Endodermal cell (in vitro differentiated cells): Measurements from ENCODE around the gene SULT1E1. TPM values are rescaled to one million over a fixed set of nuclear protein-coding genes. Genes with fewer than 3 reads are reported as not detected.

Source experiments
- DNase-seq: peaks from one replicate; pipeline ENCODE4 v3.0.0-alpha.2; 2017
- H3K27ac ChIP-seq: 2 replicates; pipeline ENCODE4 v1.5.1; 2013; ENCODE audit warnings: mild to moderate bottlenecking, low read depth, low read length, moderate library complexity
- H3K27me3 ChIP-seq: 2 replicates; pipeline ENCODE4 v1.6.1; 2013; ENCODE audit warnings: mild to moderate bottlenecking, low read length, moderate library complexity; ENCODE audit not compliant: insufficient read depth, control insufficient read depth, poor library complexity, severe bottlenecking
- H3K36me3 ChIP-seq: 2 replicates; pipeline ENCODE4 v1.7.0; 2013; ENCODE audit warnings: mild to moderate bottlenecking, low read length, moderate library complexity; ENCODE audit not compliant: control insufficient read depth, insufficient read depth
- H3K4me1 ChIP-seq: one replicate; pipeline ENCODE4 v1.7.0; 2013; ENCODE audit warnings: low read length; ENCODE audit not compliant: control insufficient read depth, insufficient read depth
- H3K4me3 ChIP-seq: 2 replicates; pipeline ENCODE4 v1.5.1; 2013; ENCODE audit warnings: mild to moderate bottlenecking, low read length, moderate library complexity
- H3K9ac ChIP-seq: 2 replicates; pipeline ENCODE4 v1.6.1; 2013; ENCODE audit warnings: mild to moderate bottlenecking, low read length, moderate library complexity; ENCODE audit not compliant: poor library complexity, severe bottlenecking; ENCODE audit errors: extremely low read depth
- H3K9me3 ChIP-seq: 2 replicates; pipeline ENCODE4 v1.6.1; 2013; ENCODE audit warnings: mild to moderate bottlenecking, low read length, moderate library complexity; ENCODE audit not compliant: control insufficient read depth
- H3K27ac Mint-ChIP-seq: 2 replicates; pipeline ENCODE4 v1.8.0; 2020; ENCODE audit warnings: mixed read lengths
- H3K27me3 Mint-ChIP-seq: 2 replicates; pipeline ENCODE4 v1.8.0; 2021; ENCODE audit warnings: mild to moderate bottlenecking, mixed read lengths; ENCODE audit not compliant: insufficient read depth
- H3K36me3 Mint-ChIP-seq: 2 replicates; pipeline ENCODE4 v1.8.0; 2020; ENCODE audit warnings: low read depth, mixed read lengths
- H3K4me1 Mint-ChIP-seq: 2 replicates; pipeline ENCODE4 v1.8.0; 2020; ENCODE audit warnings: mixed read lengths
- H3K4me3 Mint-ChIP-seq: 2 replicates; pipeline ENCODE4 v1.8.0; 2020; ENCODE audit warnings: mild to moderate bottlenecking, moderate library complexity, mixed read lengths
- H3K9me3 Mint-ChIP-seq: 2 replicates; pipeline ENCODE4 v1.8.0; 2020; ENCODE audit warnings: mild to moderate bottlenecking, mixed read lengths
- WGBS, 2 experiments: methylation state at CpG; one replicate each; pipeline versions ENCODE4 v1.1.5 to v1.1.7; 2013; ENCODE audit warnings: missing lambda C conversion rate in 2 of 2, mixed read lengths in 1 of 2; ENCODE audit not compliant: insufficient coverage in 1 of 2, insufficient read length in 1 of 2; 5-methylcytosine and 5-hydroxymethylcytosine counted together
- total RNA-seq, 2 donors: library from RNA; stranded (reverse); fragmentation: NEBNext Ultra II Directional in 1 of 2; extraction: Animal tissue kit (Norgen Biotek cat#: 25700) in 1 of 2; gene quantifications; 2 replicates in 1 of 2; 3 replicates in 1 of 2; pipeline ENCODE4 v1.2.1, GENCODE V29; 2021
- TF ChIP-seq, protein P1 (sequence below): fragments of 200-600 bp; sonication (generic); conservative IDR thresholded peaks from 2 replicates; pipeline ENCODE4 v1.5.0; 2021; ENCODE audit warnings: antibody characterized with exemption, mild to moderate bottlenecking

The SULT1E1 gene
- total RNA-seq, 2 donors from 2014 or later, result not detected

DNA sequence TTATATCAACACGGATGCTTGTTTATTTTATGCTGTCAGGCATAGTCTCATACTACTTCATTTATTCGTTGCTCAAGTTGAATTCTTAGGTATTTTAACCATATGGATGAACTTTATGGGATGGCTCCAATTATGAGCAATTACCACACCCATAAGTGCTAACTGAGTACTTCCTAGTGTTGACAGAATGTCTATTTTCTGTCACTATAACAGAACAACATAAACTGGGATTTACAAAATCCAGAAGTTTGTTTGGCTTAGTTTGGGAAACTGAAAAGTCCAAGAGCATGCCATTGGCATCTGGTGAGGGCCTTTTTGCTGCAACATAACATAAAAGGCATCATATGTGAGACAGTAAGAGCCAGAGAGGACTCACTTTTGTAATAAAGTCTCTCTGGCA lies 21.0 kb downstream of the SULT1E1 start:
- WGBS, 2 experiments, result 90% methylated on average over 2 of the region's 2 CpGs; no CpG with 5 or more reads in 1 of the 2 experiments
- Mint-ChIP-seq H3K9me3 (no peaks in the 10 kb centered on the region), H3K4me1 (no peaks in the 10 kb centered on the region), H3K36me3 (no peaks in the 10 kb centered on the region), H3K27me3 (no peaks in the 10 kb centered on the region), H3K27ac (no peak overlapping the region), H3K4me3 (no peak overlapping the region)
- Histone ChIP-seq H3K4me3 (no peak overlapping the region), H3K27me3 (no peaks in the 10 kb centered on the region), H3K9ac (no peak overlapping the region), H3K9me3 (no peaks in the 10 kb centered on the region), H3K4me1 (no peaks in the 10 kb centered on the region), H3K27ac (no peak overlapping the region), H3K36me3 (no peaks in the 10 kb centered on the region)
- no peak for DNase-seq
- TF ChIP-seq, protein P1, sequence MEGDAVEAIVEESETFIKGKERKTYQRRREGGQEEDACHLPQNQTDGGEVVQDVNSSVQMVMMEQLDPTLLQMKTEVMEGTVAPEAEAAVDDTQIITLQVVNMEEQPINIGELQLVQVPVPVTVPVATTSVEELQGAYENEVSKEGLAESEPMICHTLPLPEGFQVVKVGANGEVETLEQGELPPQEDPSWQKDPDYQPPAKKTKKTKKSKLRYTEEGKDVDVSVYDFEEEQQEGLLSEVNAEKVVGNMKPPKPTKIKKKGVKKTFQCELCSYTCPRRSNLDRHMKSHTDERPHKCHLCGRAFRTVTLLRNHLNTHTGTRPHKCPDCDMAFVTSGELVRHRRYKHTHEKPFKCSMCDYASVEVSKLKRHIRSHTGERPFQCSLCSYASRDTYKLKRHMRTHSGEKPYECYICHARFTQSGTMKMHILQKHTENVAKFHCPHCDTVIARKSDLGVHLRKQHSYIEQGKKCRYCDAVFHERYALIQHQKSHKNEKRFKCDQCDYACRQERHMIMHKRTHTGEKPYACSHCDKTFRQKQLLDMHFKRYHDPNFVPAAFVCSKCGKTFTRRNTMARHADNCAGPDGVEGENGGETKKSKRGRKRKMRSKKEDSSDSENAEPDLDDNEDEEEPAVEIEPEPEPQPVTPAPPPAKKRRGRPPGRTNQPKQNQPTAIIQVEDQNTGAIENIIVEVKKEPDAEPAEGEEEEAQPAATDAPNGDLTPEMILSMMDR, result no peak

DNA sequence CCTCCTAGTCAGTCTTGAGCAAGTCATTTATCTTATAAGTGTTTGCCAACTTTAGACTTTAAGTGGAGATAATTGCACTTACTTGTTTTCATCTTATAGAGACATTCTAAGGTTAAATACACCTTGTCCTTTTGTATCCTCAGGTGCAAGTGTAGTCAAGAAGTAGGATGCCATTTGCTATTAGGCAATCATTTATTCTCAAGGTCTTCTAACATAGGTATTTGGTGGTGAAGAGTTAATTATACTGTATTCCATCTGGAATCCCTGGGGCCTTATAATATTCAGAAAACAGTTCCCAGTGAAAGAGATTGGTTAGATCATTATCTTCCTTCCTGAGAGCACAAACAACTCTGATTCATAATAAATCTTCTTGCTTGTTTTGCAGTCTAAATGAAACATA lies 23.7 kb downstream of the SULT1E1 start:
- Histone ChIP-seq H3K9ac (no peak overlapping the region), H3K36me3 (no peaks in the 10 kb centered on the region), H3K4me3 (no peak overlapping the region), H3K27ac (no peak overlapping the region), H3K4me1 (peaks cover 17% of the 10 kb centered on the region), H3K9me3 (no peaks in the 10 kb centered on the region), H3K27me3 (no peaks in the 10 kb centered on the region)
- Mint-ChIP-seq H3K27me3 (no peaks in the 10 kb centered on the region), H3K4me3 (no peak overlapping the region), H3K27ac (no peak overlapping the region), H3K4me1 (peaks cover 15% of the 10 kb centered on the region), H3K36me3 (no peaks in the 10 kb centered on the region), H3K9me3 (no peaks in the 10 kb centered on the region)
- no peak for DNase-seq
- TF ChIP-seq, protein P1, result no peak

DNA sequence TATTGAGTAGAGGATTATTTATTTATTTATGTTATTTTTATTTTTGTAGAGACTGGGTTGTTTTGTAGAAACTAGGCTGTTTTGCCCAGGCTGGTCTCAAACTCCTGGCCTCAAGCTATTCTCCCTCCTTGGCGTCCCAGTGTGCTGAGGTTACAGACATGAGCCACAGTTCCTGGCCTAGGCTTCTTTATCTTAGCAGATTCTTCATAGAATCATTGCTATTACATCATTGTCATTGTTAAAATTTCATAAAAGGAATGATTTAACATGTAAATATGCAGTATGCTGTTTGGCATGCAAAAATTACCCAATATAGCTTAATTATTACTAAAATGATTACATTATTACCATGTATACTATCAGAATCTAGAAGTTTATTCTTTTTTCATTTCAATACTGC lies 24.2 kb downstream of the SULT1E1 start:
- no peak overlapping the region for H3K4me3 Mint-ChIP-seq
- peaks cover 20% of the 10 kb centered on the region for H3K4me1 Mint-ChIP-seq
- 75% methylated on average over 1 of the region's 1 CpG; no CpG with 5 or more reads in 1 of the 2 experiments for WGBS, 2 experiments
- Histone ChIP-seq H3K27ac (no peak overlapping the region), H3K4me1 (peaks cover 22% of the 10 kb centered on the region), H3K27me3 (no peaks in the 10 kb centered on the region), H3K4me3 (no peak overlapping the region), H3K36me3 (no peaks in the 10 kb centered on the region), H3K9ac (no peak overlapping the region), H3K9me3 (no peaks in the 10 kb centered on the region)
- TF ChIP-seq, protein P1, result no peak
- no peak for DNase-seq
- no peaks in the 10 kb centered on the region for H3K36me3 Mint-ChIP-seq
- H3K27ac Mint-ChIP-seq, result no peak overlapping the region
- H3K9me3 Mint-ChIP-seq, result no peaks in the 10 kb centered on the region
- no peaks in the 10 kb centered on the region for H3K27me3 Mint-ChIP-seq
